ENCODE measurements around the gene RARB.

RARB gene

GRCh38 chr3:25619382-25619781, 191.3 kb downstream of the RARB start:
- no peak for DNase-seq

- DNase-seq: no peak
Measured at GRCh38 chr3:25620493-25620892, 192.4 kb downstream of the RARB start.

GRCh38 chr3:25621087-25621486, 193.0 kb downstream of the RARB start:
- DNase-seq: no peak

GRCh38 chr3:25631989-25632388, 203.9 kb downstream of the RARB start:
- no peak for DNase-seq

- no peak for DNase-seq
Measured at GRCh38 chr3:25633919-25634318, 205.9 kb downstream of the RARB start.

- no peak for DNase-seq
Measured at GRCh38 chr3:25635038-25635437, 207.0 kb downstream of the RARB start.
